Prostate gland (tissue), 2 donors: Measurements from ENCODE around the gene TLR3.
"Not testable (repeated sequence)": the region's sequence is repeated elsewhere in the genome, so short reads cannot be mapped to it uniquely, and the experiment has no call there.

Experiments
- CTCF ChIP-seq, 4 experiments: fragments of 200-600 bp in 2 of 4; fragments of 450-650 bp in 2 of 4; sonication (generic) in 2 of 4; IDR thresholded peaks; 1 replicate in 3 of 4; 2 replicates in 1 of 4; pipeline ENCODE4 v1.5.1; 2016 to 2019; ENCODE audit warnings: antibody characterized with exemption in 4 of 4, mild to moderate bottlenecking in 2 of 4, moderate library complexity in 2 of 4
- POLR2A ChIP-seq: fragments of 450-650 bp; IDR thresholded peaks from one replicate; pipeline ENCODE4 v1.6.1; 2016; ENCODE audit warnings: antibody characterized with exemption, mild to moderate bottlenecking
- POLR2AphosphoS5 ChIP-seq: sonication (generic); formaldehyde crosslinking; IDR thresholded peaks from one replicate; pipeline ENCODE4 v1.6.1; 2017; ENCODE audit warnings: antibody characterized with exemption

DNA sequence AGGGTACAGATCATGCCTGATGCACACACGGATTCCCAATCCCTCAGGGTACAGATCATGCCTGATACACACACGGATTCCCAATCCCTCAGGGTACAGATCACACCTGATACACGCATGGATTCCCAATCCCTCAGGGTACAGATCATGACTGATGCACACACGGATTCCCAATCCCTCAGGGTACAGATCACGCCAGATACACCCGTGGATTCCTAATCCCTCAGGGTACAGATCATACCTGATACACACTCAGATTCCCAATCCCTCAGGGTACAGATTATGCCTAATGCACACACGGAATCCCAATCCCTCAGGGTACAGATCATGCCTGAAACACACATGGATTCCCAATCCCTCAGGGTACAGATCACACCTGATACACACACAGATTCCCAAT is 34.3 kb upstream of the TLR3 start:
- TF ChIP-seq CTCF (IDR thresholded peaks at IDR 0.05); POLR2A; POLR2AphosphoS5: not testable (repeated sequence)
